Activated CD8-positive, alpha-beta memory T cell treated with anti-CD3 and anti-CD28 coated beads, Interleukin-2, amount 50 U/mL, for 1 hour (primary cell): ENCODE measurements around the gene B4GAT1.
"Not testable (repeated sequence)": the region's sequence is repeated elsewhere in the genome, so short reads cannot be mapped to it uniquely, and the experiment has no call there.

Source experiments
- DNase-seq: peaks from one replicate; pipeline ENCODE4 v3.0.0-alpha.2; 2020; ENCODE audit errors: extremely low read depth

The B4GAT1 gene

GRCh38 chr11:66322732-66323427, 24.5 kb downstream of the B4GAT1 start:
- no peak for DNase-seq

GRCh38 chr11:66321606-66322005, 25.8 kb downstream of the B4GAT1 start:
- DNase-seq = no peak

- not testable (repeated sequence) for DNase-seq
These were observed 26.7 kb downstream of the B4GAT1 start for GRCh38 chr11:66320748-66321147.

- DNase-seq = not testable (repeated sequence)
These were observed 27.1 kb downstream of the B4GAT1 start for GRCh38 chr11:66320289-66320688.

DNA sequence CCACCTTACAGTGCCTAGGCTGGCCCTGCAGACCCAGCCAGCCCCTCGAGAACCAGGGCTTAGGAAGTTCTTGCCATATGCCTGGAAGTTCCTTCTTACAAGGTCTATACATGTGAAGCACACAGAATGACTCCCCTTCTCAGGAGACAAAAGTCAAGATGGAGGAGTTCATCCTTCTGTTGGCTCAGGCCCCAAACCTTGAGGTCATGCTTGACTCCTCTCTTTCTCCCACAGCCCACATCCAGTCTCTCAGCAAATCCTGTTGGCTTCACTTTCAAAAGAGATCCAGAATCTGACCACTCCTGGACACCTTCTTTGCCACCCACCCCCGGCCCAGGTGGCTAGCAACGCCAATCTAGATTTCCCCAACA, 28.8 kb downstream of the B4GAT1 start:
- DNase-seq = no peak

GRCh38 chr11:66317723-66318599, 29.5 kb downstream of the B4GAT1 start:
- peak; percentile 76 for DNase-seq

- DNase-seq = no peak
These were observed 30.1 kb downstream of the B4GAT1 start for GRCh38 chr11:66317322-66317722.

- DNase-seq = no peak
These were observed 30.6 kb downstream of the B4GAT1 start, which contains the start of gene CD248 for GRCh38 chr11:66316849-66317251. TSS of gene CD248 (minus strand) at chr11:66317044. CDS start at chr11:66317027, 17 bp downstream.

DNA sequence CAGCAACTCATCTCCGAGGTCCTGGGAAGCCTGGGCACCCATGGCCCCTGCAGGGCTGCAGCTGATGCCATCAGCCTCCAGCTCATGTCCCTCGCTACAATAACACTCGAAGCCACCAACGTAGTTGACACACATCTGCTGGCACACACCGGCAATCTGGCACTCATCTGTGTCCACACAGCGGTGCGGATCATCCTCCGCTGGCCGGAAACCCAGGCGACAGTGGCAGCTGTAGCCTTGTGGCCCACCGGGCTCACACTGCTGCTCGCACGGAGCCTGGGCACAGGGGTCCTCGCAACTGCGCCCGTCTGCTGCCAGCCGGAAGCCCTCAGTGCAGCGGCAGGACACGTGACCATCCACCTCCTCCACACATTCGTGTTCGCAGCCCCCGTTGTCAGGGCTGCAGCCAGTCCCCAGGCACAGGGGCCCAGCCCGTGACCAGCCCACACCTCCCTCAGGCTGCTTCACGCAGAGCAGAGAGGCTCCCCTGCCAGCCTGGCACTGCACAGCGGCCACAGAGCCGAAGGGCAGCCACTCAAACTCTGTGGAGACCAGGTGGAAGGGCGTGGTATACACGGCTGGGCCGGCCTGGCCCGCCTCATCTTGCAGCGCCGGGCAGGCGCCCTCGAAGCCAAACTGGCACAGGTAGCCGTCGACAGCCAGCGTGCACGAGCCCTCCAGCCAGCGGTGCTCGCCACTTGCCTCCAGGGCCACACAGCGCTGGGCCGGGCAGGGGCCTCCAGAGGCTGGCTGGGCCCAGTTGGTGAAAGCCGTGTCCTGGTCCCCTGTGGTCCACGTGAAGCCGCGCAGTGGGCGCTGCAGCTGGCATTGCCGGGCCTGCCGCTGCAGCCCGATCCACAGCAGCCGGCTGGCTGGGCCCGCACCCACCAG, 31.3 kb downstream of the B4GAT1 start:
- no peak for DNase-seq

GRCh38 chr11:66315498-66315885, 31.9 kb downstream of the B4GAT1 start:
- no peak for DNase-seq

GRCh38 chr11:66314561-66315497, 32.6 kb downstream of the B4GAT1 start:
- DNase-seq = no peak

DNA sequence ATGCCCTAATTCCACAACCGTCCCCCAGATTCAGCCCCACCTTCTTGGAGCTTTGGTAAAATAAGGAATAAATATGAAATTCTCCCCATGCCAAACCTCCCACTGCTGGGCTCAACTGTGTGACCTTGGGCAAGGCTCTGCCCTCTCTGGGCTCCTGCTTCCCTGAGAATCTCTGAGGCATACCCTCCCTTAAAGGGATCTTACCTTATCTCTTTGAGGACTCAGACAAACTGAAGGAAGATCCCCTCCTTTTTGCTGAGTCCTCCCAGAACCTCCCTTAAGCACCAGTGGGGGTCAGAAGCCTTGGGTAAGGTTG, 33.3 kb downstream of the B4GAT1 start:
- DNase-seq = no peak

GRCh38 chr11:66313321-66314185, 33.9 kb downstream of the B4GAT1 start:
- DNase-seq = no peak

- DNase-seq = peak; percentile 99
These were observed 34.7 kb downstream of the B4GAT1 start for GRCh38 chr11:66312549-66313320.

- peak; percentile 100 for DNase-seq
These were observed 35.4 kb downstream of the B4GAT1 start for GRCh38 chr11:66311965-66312548.

DNA sequence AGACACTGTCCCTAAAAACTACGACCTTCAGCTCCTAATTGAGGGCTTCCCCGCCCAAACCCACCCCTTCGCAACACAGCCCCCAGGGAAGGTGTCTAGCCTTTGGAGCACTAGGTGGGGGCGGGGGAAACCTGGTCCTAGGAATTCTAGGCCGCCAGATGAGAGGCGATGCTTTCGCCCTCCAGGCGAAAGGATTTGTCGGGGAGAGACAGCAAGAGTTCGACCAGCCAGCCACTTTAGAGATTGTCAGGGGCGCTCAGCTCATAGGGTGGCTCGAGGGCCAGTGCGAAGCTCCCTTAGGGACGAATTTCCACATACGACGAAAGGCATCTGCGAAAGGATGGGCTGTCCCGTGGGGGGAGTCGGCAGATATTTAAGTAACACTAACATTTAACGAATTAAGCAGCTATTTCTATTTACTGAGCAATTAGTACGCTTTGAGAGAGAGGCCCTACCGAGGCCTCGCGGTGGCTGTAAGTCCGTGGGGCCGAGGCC, 35.9 kb downstream of the B4GAT1 start:
- DNase-seq = no peak

DNA sequence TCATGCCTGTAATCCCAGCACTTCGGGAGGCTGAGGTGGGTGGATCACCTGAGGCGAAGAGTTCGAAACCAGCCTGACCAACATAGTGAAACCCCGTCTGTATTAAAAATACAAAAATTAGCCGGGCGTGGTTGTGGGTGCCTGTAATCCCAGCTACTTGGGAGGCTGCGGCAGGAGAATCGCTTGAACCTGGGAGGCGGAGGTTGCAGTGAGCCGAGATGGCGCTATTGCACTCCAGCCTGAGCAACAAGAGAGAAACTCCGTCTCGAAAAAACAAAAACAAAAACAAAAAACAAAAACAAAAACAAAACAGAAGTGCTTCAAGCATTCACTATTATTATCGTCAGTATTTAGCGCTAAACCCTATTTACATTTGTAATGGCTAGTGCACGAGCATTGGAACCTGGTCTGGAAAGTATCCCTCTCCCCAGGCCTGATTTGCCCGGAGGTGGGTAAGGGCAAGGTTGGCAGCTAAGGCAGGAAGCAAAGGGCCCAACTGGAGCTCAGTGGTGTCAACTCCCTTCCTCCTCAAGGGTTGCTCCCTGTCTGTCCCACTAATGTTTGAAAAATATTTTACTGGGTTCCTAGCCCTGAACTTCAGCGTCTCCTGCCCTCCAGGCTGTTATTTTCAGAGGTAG, 36.5 kb downstream of the B4GAT1 start:
- DNase-seq = not testable (repeated sequence)

DNA sequence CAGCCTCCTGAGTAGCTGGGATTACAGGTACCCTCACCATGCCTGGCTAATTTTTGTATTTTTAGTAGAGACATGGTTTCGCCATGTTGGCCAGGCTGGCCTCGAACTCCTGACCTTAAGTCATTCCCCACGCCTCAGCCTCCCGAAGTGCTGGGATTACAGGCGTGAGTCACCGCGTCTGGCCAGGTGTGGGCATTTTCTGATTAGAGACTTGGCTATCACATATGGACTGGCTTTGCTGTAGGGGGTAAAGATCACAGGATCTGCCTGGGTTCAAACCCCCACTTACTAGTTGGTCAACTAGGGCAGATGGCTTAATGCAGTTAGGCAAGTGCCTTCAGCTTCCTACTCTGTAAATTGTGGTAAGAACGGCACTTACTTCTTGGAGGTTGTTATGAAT, 37.1 kb downstream of the B4GAT1 start:
- no peak for DNase-seq
